Mesothelial cell of epicardium (in vitro differentiated cells): ENCODE data around the gene SPR. TPM values are rescaled to one million over a fixed set of nuclear protein-coding genes. Genes with fewer than 3 reads are reported as not detected.

Experiments used
- DNase-seq, 2 experiments: peaks; one replicate each; pipeline ENCODE4 v3.0.0; 2021; ENCODE audit warnings: low spot score in 2 of 2; ENCODE audit not compliant: unreplicated experiment in 2 of 2
- H3K27ac Mint-ChIP-seq: 2 replicates; pipeline ENCODE4 v1.8.0; 2021; ENCODE audit warnings: mixed read lengths
- H3K27me3 Mint-ChIP-seq: 2 replicates; pipeline ENCODE4 v1.8.0; 2021; ENCODE audit warnings: low read depth, mixed read lengths
- H3K36me3 Mint-ChIP-seq: 2 replicates; pipeline ENCODE4 v1.8.0; 2021; ENCODE audit warnings: mixed read lengths
- H3K4me1 Mint-ChIP-seq: 2 replicates; pipeline ENCODE4 v1.8.0; 2021; ENCODE audit warnings: mixed read lengths
- H3K4me3 Mint-ChIP-seq: 2 replicates; pipeline ENCODE4 v1.8.0; 2021; ENCODE audit warnings: mild to moderate bottlenecking, moderate library complexity, mixed read lengths
- H3K9me3 Mint-ChIP-seq: 2 replicates; pipeline ENCODE4 v1.8.0; 2021; ENCODE audit warnings: mixed read lengths
- total RNA-seq: library from RNA; stranded (reverse); gene quantifications from 3 replicates; pipeline ENCODE4 v1.2.1, GENCODE V29; 2021
- TF ChIP-seq, protein P1 (sequence below): fragments of 200-600 bp; sonication (generic); IDR thresholded peaks from one replicate; pipeline ENCODE4 v1.5.0; 2021; ENCODE audit warnings: antibody characterized with exemption; ENCODE audit not compliant: unreplicated experiment

Gene SPR
- total RNA-seq, 1 donor from 2014 or later = 12.5 TPM

DNA sequence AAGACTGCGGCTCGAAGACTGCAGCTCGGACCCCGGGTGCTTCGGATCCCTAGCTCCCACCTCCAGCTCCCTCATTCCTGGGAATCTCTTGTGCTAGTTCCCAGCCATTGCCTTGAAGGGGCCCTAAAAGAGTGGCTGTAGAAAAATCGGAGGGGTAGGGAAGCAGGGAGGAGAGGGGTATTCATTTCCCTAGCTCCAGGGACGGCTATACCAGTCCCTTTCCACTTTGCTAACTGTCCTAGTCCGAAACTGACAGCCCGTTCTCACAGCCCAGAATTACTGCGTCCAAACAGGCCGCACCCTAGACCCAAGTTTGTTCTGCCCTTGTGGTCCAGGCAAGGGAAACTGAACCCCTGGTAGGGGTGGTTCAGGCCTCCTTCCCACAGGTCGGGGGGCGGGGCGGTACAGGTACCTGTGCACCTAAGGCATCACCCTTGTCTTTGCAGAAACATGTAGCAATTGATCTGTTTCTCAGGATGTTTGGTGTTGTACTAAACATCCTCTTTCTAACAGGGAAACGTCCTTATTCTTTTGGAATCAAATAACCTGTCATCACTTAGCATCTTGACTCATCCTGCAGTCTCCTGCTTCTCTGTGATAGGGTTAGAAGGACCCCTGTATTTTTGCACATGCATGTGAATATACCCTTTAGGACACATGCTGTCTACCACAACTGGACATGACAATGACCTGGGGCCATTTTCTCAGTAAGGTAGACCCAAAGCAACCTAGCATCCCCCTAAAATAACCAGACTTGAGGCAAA lies 34.1 kb downstream of the SPR start:
- Mint-ChIP-seq H3K4me1 (peaks cover 16% of the 10 kb centered on the region), H3K27me3 (peaks cover 86% of the 10 kb centered on the region), H3K4me3 (no peak overlapping the region), H3K27ac (no peak overlapping the region), H3K9me3 (no peaks in the 10 kb centered on the region), H3K36me3 (no peaks in the 10 kb centered on the region)
- peak in 1 of 2 experiments; percentile 44 for DNase-seq
- TF ChIP-seq, protein P1, sequence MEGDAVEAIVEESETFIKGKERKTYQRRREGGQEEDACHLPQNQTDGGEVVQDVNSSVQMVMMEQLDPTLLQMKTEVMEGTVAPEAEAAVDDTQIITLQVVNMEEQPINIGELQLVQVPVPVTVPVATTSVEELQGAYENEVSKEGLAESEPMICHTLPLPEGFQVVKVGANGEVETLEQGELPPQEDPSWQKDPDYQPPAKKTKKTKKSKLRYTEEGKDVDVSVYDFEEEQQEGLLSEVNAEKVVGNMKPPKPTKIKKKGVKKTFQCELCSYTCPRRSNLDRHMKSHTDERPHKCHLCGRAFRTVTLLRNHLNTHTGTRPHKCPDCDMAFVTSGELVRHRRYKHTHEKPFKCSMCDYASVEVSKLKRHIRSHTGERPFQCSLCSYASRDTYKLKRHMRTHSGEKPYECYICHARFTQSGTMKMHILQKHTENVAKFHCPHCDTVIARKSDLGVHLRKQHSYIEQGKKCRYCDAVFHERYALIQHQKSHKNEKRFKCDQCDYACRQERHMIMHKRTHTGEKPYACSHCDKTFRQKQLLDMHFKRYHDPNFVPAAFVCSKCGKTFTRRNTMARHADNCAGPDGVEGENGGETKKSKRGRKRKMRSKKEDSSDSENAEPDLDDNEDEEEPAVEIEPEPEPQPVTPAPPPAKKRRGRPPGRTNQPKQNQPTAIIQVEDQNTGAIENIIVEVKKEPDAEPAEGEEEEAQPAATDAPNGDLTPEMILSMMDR = no peak

DNA sequence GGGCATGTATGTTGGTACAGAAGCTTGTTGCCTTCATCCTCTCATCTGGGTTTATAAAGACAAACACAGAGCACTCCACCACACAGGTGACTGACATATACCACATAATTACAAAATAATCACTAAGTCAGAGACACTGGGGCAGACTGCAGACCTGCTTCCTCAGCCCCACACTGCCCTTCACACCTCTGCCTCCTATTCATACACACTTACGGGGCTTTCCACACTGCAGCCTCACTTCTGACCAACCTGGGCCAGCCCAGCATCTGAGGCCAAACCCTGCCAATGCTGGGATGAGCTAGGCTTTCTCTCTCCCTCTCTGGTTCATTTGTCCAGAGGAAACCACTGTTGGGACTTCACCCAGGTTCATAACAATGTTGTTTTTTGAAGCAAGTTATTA lies 34.6 kb downstream of the SPR start:
- no peak overlapping the region for H3K4me3 Mint-ChIP-seq
- TF ChIP-seq, protein P1 = no peak
- no peaks in the 10 kb centered on the region for H3K36me3 Mint-ChIP-seq
- peaks cover 80% of the 10 kb centered on the region for H3K27me3 Mint-ChIP-seq
- peaks cover 13% of the 10 kb centered on the region for H3K4me1 Mint-ChIP-seq
- peak in 1 of 2 experiments; percentile 28 for DNase-seq
- H3K9me3 Mint-ChIP-seq = no peaks in the 10 kb centered on the region
- H3K27ac Mint-ChIP-seq = no peak overlapping the region

- TF ChIP-seq, protein P1 = no peak
- Mint-ChIP-seq H3K4me3 (no peak overlapping the region), H3K4me1 (peaks cover 6% of the 10 kb centered on the region), H3K27ac (no peak overlapping the region), H3K36me3 (no peaks in the 10 kb centered on the region), H3K9me3 (no peaks in the 10 kb centered on the region), H3K27me3 (peaks cover 69% of the 10 kb centered on the region)
- DNase-seq = no peak
Measured at GRCh38 chr2:72923833-72924352, 36.7 kb downstream of the SPR start.

DNA sequence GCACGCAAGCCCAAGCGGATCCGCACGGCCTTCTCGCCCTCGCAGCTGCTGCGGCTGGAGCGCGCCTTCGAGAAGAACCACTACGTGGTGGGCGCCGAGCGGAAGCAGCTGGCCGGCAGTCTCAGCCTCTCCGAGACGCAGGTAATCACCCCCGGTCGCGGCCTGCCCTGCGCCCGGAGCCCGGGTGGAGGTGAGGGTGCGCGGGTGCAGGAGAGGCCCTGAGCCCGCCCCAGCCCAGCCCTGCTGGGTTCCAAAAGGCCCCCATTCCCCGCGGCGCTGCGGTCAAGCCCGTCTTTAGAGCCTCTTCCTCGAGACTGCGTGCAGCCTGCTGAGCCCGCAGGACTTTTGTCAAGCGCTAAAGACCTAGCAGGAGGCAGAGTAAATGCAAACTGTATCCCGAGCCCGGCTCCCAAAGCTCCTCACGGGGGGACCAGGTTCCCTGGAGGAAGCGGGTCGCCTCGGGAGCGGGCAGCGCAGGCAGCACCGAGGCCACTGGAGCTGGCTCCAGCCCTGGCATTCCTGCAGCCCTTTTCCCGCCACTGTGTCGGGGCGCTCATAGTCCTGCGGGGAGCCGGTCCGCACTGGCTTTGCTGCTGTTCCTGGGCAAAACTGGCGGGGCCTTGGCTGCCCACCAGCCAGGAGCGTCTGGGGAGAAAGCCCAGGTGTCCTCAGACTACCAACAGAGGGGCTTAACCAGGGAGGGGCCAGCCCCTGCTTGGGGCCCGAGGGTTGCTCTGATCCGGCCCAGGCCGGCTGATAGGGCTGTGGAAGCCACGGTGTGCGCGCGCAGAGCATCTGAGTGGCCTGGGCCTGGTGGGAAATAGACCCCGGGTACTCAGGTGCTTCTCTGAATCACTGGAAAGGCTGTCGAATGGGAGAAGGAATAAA lies 37.4 kb downstream of the SPR start:
- H3K4me1 Mint-ChIP-seq = peaks cover 6% of the 10 kb centered on the region
- H3K9me3 Mint-ChIP-seq = no peaks in the 10 kb centered on the region
- DNase-seq = peak in 1 of 2 experiments; percentile 52
- H3K36me3 Mint-ChIP-seq = no peaks in the 10 kb centered on the region
- no peak overlapping the region for H3K4me3 Mint-ChIP-seq
- TF ChIP-seq, protein P1 = no peak
- no peak overlapping the region for H3K27ac Mint-ChIP-seq
- peaks cover 62% of the 10 kb centered on the region for H3K27me3 Mint-ChIP-seq

GRCh38 chr2:72925328-72925943 lies 38.2 kb downstream of the SPR start:
- H3K4me3 Mint-ChIP-seq = no peak overlapping the region
- H3K27me3 Mint-ChIP-seq = peaks cover 54% of the 10 kb centered on the region
- H3K9me3 Mint-ChIP-seq = no peaks in the 10 kb centered on the region
- peak in 1 of 2 experiments; percentile 40 for DNase-seq
- peaks cover 5% of the 10 kb centered on the region for H3K4me1 Mint-ChIP-seq
- no peaks in the 10 kb centered on the region for H3K36me3 Mint-ChIP-seq
- no peak overlapping the region for H3K27ac Mint-ChIP-seq
- TF ChIP-seq, protein P1 = no peak
